Astrocyte (in vitro differentiated cells and primary cell): Measurements from ENCODE around the gene PKD2.

Experiments
- EZH2 ChIP-seq: IDR thresholded peaks from 2 replicates; pipeline ENCODE4 v1.6.1; 2012; ENCODE audit warnings: mild to moderate bottlenecking, low read length, inconsistent platforms; ENCODE audit not compliant: insufficient read depth
- TF ChIP-seq, protein P1 (sequence below): IDR thresholded peaks from 2 replicates; pipeline ENCODE4 v1.5.1; 2011; ENCODE audit warnings: low read depth, mild to moderate bottlenecking, inconsistent platforms, low read length, moderate library complexity; ENCODE audit not compliant: insufficient read depth

DNA sequence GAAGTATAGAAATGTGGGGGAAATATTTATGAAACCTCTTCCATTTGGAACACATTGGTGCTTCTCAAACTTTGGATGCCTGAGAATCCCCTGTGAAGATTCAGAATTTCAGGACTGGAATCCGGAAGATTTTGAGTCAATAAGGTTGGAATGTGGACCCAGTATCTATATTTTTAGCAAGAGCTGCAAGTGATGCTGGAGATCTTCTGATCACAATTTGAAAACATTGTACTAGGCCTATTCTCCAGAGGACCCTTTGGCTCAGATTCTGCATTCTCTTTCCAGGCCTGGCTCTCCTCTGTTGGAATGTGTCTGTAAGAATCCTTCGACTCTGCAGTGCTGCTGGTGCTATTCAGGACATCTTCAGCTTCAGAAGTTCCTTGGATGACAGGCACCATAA is 2.4 kb upstream of the PKD2 start:
- TF ChIP-seq, protein P1, sequence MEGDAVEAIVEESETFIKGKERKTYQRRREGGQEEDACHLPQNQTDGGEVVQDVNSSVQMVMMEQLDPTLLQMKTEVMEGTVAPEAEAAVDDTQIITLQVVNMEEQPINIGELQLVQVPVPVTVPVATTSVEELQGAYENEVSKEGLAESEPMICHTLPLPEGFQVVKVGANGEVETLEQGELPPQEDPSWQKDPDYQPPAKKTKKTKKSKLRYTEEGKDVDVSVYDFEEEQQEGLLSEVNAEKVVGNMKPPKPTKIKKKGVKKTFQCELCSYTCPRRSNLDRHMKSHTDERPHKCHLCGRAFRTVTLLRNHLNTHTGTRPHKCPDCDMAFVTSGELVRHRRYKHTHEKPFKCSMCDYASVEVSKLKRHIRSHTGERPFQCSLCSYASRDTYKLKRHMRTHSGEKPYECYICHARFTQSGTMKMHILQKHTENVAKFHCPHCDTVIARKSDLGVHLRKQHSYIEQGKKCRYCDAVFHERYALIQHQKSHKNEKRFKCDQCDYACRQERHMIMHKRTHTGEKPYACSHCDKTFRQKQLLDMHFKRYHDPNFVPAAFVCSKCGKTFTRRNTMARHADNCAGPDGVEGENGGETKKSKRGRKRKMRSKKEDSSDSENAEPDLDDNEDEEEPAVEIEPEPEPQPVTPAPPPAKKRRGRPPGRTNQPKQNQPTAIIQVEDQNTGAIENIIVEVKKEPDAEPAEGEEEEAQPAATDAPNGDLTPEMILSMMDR = no peak
- TF ChIP-seq EZH2 = no peak
